ENCODE data around the gene EHBP1.

DNA sequence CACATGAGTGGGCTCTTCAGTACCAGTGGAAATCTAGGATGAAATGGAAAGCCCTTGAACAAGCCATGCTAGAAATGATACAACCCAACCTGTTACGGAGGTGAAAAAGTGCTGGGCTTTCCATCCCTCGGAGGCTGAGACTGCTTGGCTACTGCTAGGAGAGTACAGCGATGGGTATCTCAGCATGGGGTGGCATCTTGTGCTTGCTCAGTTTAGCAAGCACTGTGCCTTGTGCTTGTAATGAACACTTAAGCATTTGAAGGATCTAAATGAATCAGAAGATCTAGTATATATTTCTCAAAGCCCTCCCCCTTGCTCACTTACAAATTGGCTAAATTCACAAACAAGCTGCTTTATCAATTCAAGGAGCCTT, 44.3 kb upstream of the EHBP1 start:
- TF ChIP-seq, protein P1, sequence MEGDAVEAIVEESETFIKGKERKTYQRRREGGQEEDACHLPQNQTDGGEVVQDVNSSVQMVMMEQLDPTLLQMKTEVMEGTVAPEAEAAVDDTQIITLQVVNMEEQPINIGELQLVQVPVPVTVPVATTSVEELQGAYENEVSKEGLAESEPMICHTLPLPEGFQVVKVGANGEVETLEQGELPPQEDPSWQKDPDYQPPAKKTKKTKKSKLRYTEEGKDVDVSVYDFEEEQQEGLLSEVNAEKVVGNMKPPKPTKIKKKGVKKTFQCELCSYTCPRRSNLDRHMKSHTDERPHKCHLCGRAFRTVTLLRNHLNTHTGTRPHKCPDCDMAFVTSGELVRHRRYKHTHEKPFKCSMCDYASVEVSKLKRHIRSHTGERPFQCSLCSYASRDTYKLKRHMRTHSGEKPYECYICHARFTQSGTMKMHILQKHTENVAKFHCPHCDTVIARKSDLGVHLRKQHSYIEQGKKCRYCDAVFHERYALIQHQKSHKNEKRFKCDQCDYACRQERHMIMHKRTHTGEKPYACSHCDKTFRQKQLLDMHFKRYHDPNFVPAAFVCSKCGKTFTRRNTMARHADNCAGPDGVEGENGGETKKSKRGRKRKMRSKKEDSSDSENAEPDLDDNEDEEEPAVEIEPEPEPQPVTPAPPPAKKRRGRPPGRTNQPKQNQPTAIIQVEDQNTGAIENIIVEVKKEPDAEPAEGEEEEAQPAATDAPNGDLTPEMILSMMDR (IDR thresholded peaks at IDR 0.05) = no peak
- no peak for TF ChIP-seq POLR2A (IDR thresholded peaks at IDR 0.05)
